AG09309 (cell line): ENCODE results near the gene ASIC1.

Experiments used
- DNase-seq: peaks from one replicate; pipeline ENCODE4 v3.0.0-alpha.2; 2010; ENCODE audit warnings: low read depth
- H3K4me3 ChIP-seq: 2 replicates; pipeline ENCODE4 v1.5.1; 2011; ENCODE audit warnings: mild to moderate bottlenecking, low read depth, low read length, moderate library complexity; ENCODE audit not compliant: control insufficient read depth
- CTCF ChIP-seq: IDR thresholded peaks from 2 replicates; pipeline ENCODE4 v1.5.1; 2011; ENCODE audit warnings: mild to moderate bottlenecking, low read depth, low read length, inconsistent platforms; ENCODE audit not compliant: insufficient read depth, control insufficient read depth; ENCODE audit errors: missing control alignments

The ASIC1 gene

GRCh38 chr12:50073206-50073605 lies 15.8 kb downstream of the ASIC1 start:
- no peak for DNase-seq
- TF ChIP-seq CTCF: no peak
- no peak overlapping the region for H3K4me3 ChIP-seq

- no peak for TF ChIP-seq CTCF
- DNase-seq: no peak
- H3K4me3 ChIP-seq: no peak overlapping the region
Observed at GRCh38 chr12:50073712-50074111, 16.3 kb downstream of the ASIC1 start.

- TF ChIP-seq CTCF: peak; percentile 95
- H3K4me3 ChIP-seq: no peak overlapping the region
- peak; percentile 43 for DNase-seq
Observed at GRCh38 chr12:50074936-50075807, 17.8 kb downstream of the ASIC1 start.

GRCh38 chr12:50075808-50076170 lies 18.4 kb downstream of the ASIC1 start:
- no peak for TF ChIP-seq CTCF
- H3K4me3 ChIP-seq: no peak overlapping the region
- no peak for DNase-seq

- no peak for TF ChIP-seq CTCF
- DNase-seq: no peak
- H3K4me3 ChIP-seq: no peak overlapping the region
Observed at GRCh38 chr12:50077099-50077498, 19.7 kb downstream of the ASIC1 start.

- H3K4me3 ChIP-seq: no peak overlapping the region
- no peak for DNase-seq
- TF ChIP-seq CTCF: no peak
Observed at GRCh38 chr12:50078281-50078680, 20.9 kb downstream of the ASIC1 start.

GRCh38 chr12:50079771-50080170 lies 22.4 kb downstream of the ASIC1 start:
- H3K4me3 ChIP-seq: no peak overlapping the region
- no peak for DNase-seq
- TF ChIP-seq CTCF: no peak
